ENCODE results near the gene ENOSF1. TPM values are rescaled to one million over a fixed set of nuclear protein-coding genes. Genes with fewer than 3 reads are reported as not detected.

The ENOSF1 gene
- total RNA-seq, 4 donors from 2014 or later: 36.2 to 42.4 (median 38.6) TPM

DNA sequence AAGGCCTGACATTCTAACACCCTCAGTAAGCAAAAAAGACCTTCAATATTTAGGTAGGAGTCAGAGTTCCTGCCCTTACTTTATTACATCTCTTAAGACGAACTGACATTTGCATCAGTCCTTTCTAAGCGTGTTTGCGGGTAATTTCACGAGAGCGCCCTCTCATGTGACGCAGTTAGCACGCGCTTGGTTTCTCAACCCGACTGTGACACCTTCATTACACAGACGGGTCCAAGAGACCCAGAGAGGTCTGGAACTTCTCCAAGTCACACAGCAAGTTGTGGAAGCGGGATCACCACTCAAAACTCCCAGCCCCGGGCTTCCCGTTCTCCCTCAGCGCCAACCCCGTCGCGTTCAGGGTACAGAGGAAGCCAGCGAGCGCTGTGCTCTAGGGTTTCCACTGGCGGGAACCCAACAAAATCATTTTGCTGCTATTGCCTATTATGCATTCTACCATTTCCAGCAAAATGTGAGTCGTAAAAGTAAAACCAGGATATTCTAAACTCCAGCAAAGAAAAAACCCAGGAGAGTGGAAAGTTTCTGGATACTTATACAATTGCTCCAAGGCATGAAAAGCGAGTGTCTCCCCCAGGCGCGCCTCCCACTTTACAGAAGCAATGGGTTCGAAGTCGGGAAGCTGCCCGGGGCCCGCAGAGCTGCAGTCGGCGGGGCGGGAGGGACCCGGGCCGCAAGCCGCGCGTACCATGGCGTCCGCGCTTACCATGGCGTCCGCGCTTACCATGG is 601 bp downstream of the ENOSF1 start:
- intact Hi-C loops (cut with DNase I; ENCODE audit: low total_unique reads): loop anchor here (10.0 kb wide), 1 partner anchor 123 kb away; no protein-coding TSS in a partner anchor
- DNase-seq (ENCODE audit: low spot score in 2 of 2): peak; percentile 81 to 96
- TF ChIP-seq, protein P1, sequence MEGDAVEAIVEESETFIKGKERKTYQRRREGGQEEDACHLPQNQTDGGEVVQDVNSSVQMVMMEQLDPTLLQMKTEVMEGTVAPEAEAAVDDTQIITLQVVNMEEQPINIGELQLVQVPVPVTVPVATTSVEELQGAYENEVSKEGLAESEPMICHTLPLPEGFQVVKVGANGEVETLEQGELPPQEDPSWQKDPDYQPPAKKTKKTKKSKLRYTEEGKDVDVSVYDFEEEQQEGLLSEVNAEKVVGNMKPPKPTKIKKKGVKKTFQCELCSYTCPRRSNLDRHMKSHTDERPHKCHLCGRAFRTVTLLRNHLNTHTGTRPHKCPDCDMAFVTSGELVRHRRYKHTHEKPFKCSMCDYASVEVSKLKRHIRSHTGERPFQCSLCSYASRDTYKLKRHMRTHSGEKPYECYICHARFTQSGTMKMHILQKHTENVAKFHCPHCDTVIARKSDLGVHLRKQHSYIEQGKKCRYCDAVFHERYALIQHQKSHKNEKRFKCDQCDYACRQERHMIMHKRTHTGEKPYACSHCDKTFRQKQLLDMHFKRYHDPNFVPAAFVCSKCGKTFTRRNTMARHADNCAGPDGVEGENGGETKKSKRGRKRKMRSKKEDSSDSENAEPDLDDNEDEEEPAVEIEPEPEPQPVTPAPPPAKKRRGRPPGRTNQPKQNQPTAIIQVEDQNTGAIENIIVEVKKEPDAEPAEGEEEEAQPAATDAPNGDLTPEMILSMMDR (IDR thresholded peaks at IDR 0.05): no peak
- TF ChIP-seq POLR2A (IDR thresholded peaks at IDR 0.05): no peak
- H3K4me3 ChIP-seq (ENCODE audit: low read depth, poor library complexity, severe bottlenecking): peak overlapping the region; percentile 54
- WGBS, 2 donors: 0 to 1% methylated on average over 39 to 40 of the region's 42 CpGs

DNA sequence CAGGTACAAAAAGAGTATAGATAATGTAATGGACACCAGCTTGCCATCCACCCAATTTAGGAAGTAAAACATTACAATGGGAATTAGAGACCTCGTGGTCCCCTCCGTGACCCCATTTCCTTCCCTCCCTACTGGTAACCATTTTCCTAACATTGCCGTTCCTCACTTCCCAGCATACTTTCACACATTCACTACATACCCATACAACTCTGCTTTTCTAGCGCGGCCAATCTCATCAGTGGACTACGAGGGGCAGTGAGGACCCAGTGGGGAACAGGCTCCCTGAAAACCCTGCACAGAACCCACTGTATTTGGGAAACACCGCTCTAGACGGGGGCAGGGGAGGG is 1.1 kb downstream of the ENOSF1 start:
- TF ChIP-seq POLR2A (IDR thresholded peaks at IDR 0.05): no peak
- TF ChIP-seq, protein P1 (IDR thresholded peaks at IDR 0.05): no peak
- WGBS, 2 donors: 7 to 8% methylated on average over 8 of the region's 8 CpGs
- DNase-seq (ENCODE audit: low spot score in 2 of 2): no peak
- peak overlapping the region; percentile 54 for H3K4me3 ChIP-seq (ENCODE audit: low read depth, poor library complexity, severe bottlenecking)
- intact Hi-C loops (cut with DNase I; ENCODE audit: low total_unique reads): loop anchor here (10.0 kb wide), 1 partner anchor 124 kb away; no protein-coding TSS in a partner anchor

DNA sequence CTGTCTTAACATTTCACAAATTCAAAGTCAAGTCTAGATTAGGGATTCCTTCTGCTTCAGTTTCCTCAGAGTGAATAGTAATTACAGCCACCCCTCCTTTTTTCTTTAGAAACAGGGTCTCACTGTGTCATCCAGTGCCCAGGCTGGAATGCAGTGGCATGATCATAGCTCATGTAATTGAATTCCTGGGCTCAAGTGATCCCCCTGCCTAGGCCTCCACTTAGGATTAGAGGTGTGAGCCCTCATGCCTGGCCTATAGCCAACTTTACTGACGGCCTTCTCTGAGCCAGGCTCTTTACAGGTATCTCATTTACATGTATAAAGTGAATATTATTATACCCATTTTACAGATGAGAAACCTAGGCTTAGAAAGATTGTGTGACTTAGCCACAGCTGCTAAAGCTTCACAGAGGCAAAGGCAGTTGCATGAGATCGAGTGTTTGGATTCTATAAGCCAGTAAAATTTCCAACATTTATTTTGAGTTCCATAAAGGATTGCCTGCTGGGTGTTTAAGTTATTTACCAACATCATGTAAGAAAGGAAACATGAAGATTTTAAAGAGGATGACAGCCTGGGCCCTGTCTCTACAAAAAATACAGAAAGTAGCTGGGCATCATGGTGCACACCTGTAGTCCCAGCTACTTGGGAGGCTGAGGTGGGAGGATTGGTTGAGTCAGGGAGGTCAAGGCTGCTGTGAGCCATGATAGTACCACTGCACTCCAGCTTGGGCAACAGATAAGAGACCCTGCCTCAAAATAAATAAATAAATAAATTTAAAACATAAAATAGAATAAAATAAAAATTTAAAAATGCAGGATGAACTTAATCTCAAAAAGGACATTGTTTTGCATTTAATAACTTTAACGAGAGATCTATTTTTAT is 1.8 kb downstream of the ENOSF1 start:
- H3K4me3 ChIP-seq (ENCODE audit: low read depth, poor library complexity, severe bottlenecking): no peak overlapping the region
- intact Hi-C loops (cut with DNase I; ENCODE audit: low total_unique reads): loop anchor here (10.0 kb wide), 1 partner anchor 124 kb away; no protein-coding TSS in a partner anchor
- WGBS, 2 donors: 68 to 81% methylated on average over 3 of the region's 3 CpGs

DNA sequence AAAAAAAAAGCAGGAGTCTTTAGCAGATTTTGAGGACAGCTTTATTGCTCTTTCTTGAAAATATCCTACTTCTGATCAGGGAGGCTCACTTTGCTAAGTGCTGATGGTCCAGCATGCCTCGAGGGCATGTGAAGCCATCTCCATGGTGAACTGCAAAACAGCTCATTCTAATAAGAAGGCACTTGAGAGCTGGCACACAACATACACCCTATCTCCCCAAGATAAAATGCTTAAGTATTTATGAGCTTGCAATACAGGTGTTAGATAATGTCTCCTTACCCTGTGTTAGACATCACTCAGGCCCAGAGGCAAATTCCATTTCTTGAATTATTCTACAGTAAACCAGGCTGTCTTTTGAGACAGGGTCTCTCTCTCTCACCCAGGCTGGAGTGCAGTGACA is 2.7 kb downstream of the ENOSF1 start:
- intact Hi-C loops (cut with DNase I; ENCODE audit: low total_unique reads): loop anchor here (10.0 kb wide), 1 partner anchor 125 kb away; no protein-coding TSS in a partner anchor
- TF ChIP-seq, protein P1 (IDR thresholded peaks at IDR 0.05): no peak
- no peak for TF ChIP-seq POLR2A (IDR thresholded peaks at IDR 0.05)
- 75 to 83% methylated on average over 1 of the region's 1 CpG for WGBS, 2 donors
- H3K4me3 ChIP-seq (ENCODE audit: low read depth, poor library complexity, severe bottlenecking): no peak overlapping the region
- DNase-seq (ENCODE audit: low spot score in 2 of 2): no peak

More for the DNA sequence above, 1.8 kb downstream of the ENOSF1 start:
- no peak for DNase-seq (ENCODE audit: low spot score in 2 of 2)
- TF ChIP-seq, protein P1 (IDR thresholded peaks at IDR 0.05): no peak
- no peak for TF ChIP-seq POLR2A (IDR thresholded peaks at IDR 0.05)

DNA sequence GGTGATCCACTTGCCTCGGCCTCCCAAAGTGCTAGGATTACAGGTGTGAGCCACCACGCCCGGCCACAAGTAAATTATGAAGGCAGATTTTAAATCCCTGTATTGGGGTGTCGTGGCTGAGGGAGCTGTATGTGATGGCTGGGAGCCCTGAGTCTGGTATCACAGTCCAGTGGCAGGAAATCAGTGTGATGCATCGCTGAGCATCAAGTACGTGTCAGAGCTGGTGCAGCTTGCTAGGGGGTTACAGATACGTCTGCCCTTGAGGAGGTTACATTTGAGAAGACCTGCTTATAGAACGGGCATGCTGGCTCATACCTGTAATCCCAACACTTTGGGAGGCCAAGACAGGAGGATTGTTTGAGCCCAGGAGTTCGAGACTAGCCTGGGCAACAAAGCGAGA is 4.3 kb downstream of the ENOSF1 start:
- intact Hi-C loops (cut with DNase I; ENCODE audit: low total_unique reads): no loop called here
- WGBS, 2 donors: 94 to 97% methylated on average over 10 of the region's 10 CpGs
- no peak for DNase-seq (ENCODE audit: low spot score in 2 of 2)
- H3K4me3 ChIP-seq (ENCODE audit: low read depth, poor library complexity, severe bottlenecking): no peak overlapping the region
- no peak for TF ChIP-seq POLR2A (IDR thresholded peaks at IDR 0.05)
- TF ChIP-seq, protein P1 (IDR thresholded peaks at IDR 0.05): no peak
